ENCODE measurements around the gene GIPR.

Gene GIPR

DNA sequence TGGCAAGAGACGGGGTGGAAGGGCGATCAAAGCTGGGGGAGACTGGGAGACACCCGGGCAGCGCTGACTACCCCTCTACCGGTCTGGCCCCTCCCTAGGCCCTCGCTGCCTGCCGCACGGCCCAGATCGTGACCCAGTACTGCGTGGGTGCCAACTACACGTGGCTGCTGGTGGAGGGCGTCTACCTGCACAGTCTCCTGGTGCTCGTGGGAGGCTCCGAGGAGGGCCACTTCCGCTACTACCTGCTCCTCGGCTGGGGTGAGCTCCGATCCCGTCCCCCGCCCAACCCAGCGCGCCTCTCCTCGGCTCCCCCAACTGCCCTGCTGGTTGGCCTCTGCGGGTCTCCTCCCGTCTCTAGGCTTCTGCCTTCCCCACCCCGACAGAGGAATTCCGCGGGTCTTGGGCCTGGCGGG, 8.8 kb downstream of the GIPR start:
- no peak overlapping the region for H3K4ac ChIP-seq (ENCODE audit: low read depth, low read length)
- H3K79me1 ChIP-seq (ENCODE audit: low read length): no peaks in the 10 kb centered on the region
- DNase-seq: peak; percentile 21
- H2BK5ac ChIP-seq (ENCODE audit: low read length): no peak overlapping the region
- H3K4me3 ChIP-seq (ENCODE audit: low read length): peak overlapping the region; percentile 38
- peak overlapping the region; percentile 98 for H3K23ac ChIP-seq (ENCODE audit: low read length)
- H3K27ac ChIP-seq (ENCODE audit: low read depth, low read length): no peak overlapping the region
- H2AK5ac ChIP-seq (ENCODE audit: low read length): no peak overlapping the region
- no peaks in the 10 kb centered on the region for H3K27me3 ChIP-seq (ENCODE audit: insufficient read depth, low read length, poor library complexity)
- WGBS (ENCODE audit: extremely low coverage, insufficient coverage, low lambda C conversion rate): no CpG with 5 or more reads among the region's 28 CpGs
- no peaks in the 10 kb centered on the region for H3K36me3 ChIP-seq (ENCODE audit: control insufficient read depth, insufficient read depth, low read length)
- no peak overlapping the region for H4K8ac ChIP-seq (ENCODE audit: low read depth, low read length)
- H3K79me2 ChIP-seq (ENCODE audit: control insufficient read depth, insufficient read depth, low read length): no peaks in the 10 kb centered on the region
- peak overlapping the region; percentile 97 for H3K4me2 ChIP-seq (ENCODE audit: low read length)
- no peak overlapping the region for H4K5ac ChIP-seq (ENCODE audit: low read length)
- H2BK120ac ChIP-seq (ENCODE audit: low read depth, low read length): no peak overlapping the region
- H3K18ac ChIP-seq (ENCODE audit: low read length): peak overlapping the region; percentile 76
- H3K4me1 ChIP-seq (ENCODE audit: control insufficient read depth, low read depth, low read length): no peaks in the 10 kb centered on the region
- H3K56ac ChIP-seq (ENCODE audit: low read length): peak overlapping the region; percentile 89
- no peak overlapping the region for H2BK15ac ChIP-seq (replicated peaks; ENCODE audit: low read depth)
- H3K9ac ChIP-seq (ENCODE audit: low read length): peak overlapping the region; percentile 85

GRCh38 chr19:45677351-45678230, 9.6 kb downstream of the GIPR start:
- no peaks in the 10 kb centered on the region for H3K79me1 ChIP-seq (ENCODE audit: low read length)
- H3K56ac ChIP-seq (ENCODE audit: low read length): peak overlapping the region; percentile 80
- H3K27me3 ChIP-seq (ENCODE audit: insufficient read depth, low read length, poor library complexity): no peaks in the 10 kb centered on the region
- H3K9ac ChIP-seq (ENCODE audit: low read length): peak overlapping the region; percentile 68
- no peak overlapping the region for H3K27ac ChIP-seq (ENCODE audit: low read depth, low read length)
- H2BK5ac ChIP-seq (ENCODE audit: low read length): no peak overlapping the region
- DNase-seq: peak; percentile 99
- no peak overlapping the region for H3K23ac ChIP-seq (ENCODE audit: low read length)
- no peak overlapping the region for H2BK120ac ChIP-seq (ENCODE audit: low read depth, low read length)
- H4K5ac ChIP-seq (ENCODE audit: low read length): no peak overlapping the region
- no peaks in the 10 kb centered on the region for H3K36me3 ChIP-seq (ENCODE audit: control insufficient read depth, insufficient read depth, low read length)
- H2AK5ac ChIP-seq (ENCODE audit: low read length): no peak overlapping the region
- no peaks in the 10 kb centered on the region for H3K4me1 ChIP-seq (ENCODE audit: control insufficient read depth, low read depth, low read length)
- peak overlapping the region; percentile 33 for H3K4me3 ChIP-seq (ENCODE audit: low read length)
- H3K18ac ChIP-seq (ENCODE audit: low read length): peak overlapping the region; percentile 76
- H3K79me2 ChIP-seq (ENCODE audit: control insufficient read depth, insufficient read depth, low read length): no peaks in the 10 kb centered on the region
- no peak overlapping the region for H4K8ac ChIP-seq (ENCODE audit: low read depth, low read length)
- WGBS (ENCODE audit: extremely low coverage, insufficient coverage, low lambda C conversion rate): no CpG with 5 or more reads among the region's 49 CpGs
- H2BK15ac ChIP-seq (replicated peaks; ENCODE audit: low read depth): no peak overlapping the region
- H3K4me2 ChIP-seq (ENCODE audit: low read length): peak overlapping the region; percentile 91
- H3K4ac ChIP-seq (ENCODE audit: low read depth, low read length): no peak overlapping the region

DNA sequence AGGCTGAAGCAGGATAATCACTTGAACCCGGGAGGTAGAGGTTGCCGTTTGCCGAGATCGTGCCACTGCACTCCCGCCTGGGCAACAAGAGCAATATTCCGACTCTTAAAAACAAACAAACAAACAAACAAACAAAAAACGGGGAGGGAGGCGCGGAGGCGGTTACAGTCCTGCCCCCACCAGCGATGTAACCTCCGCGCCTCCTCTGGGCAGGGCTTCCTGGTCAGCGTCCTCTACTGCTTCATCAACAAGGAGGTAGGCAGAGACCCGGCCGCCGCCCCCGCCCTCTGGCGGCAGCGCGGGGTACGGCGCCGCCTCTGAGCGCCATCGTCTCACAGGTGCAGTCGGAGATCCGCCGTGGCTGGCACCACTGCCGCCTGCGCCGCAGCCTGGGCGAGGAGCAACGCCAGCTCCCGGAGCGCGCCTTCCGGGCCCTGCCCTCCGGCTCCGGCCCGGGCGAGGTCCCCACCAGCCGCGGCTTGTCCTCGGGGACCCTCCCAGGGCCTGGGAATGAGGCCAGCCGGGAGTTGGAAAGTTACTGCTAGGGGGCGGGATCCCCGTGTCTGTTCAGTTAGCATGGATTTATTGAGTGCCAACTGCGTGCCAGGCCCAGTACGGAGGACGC, 13.5 kb downstream of the GIPR start:
- Histone ChIP-seq H3K56ac (ENCODE audit: low read length) (peak overlapping the region; percentile 64), H2BK5ac (ENCODE audit: low read length) (no peak overlapping the region), H2BK120ac (ENCODE audit: low read depth, low read length) (no peak overlapping the region), H3K27ac (ENCODE audit: low read depth, low read length) (no peak overlapping the region), H3K27me3 (ENCODE audit: insufficient read depth, low read length, poor library complexity) (no peaks in the 10 kb centered on the region), H3K79me1 (ENCODE audit: low read length) (no peaks in the 10 kb centered on the region), H4K8ac (ENCODE audit: low read depth, low read length) (no peak overlapping the region), H3K4me2 (ENCODE audit: low read length) (peak overlapping the region; percentile 36), H2AK5ac (ENCODE audit: low read length) (no peak overlapping the region), H3K23ac (ENCODE audit: low read length) (no peak overlapping the region), H3K9ac (ENCODE audit: low read length) (peak overlapping the region; percentile 20), H4K5ac (ENCODE audit: low read length) (no peak overlapping the region), H3K4me3 (ENCODE audit: low read length) (no peak overlapping the region), H2BK15ac (replicated peaks; ENCODE audit: low read depth) (no peak overlapping the region), H3K18ac (ENCODE audit: low read length) (no peak overlapping the region), H3K79me2 (ENCODE audit: control insufficient read depth, insufficient read depth, low read length) (no peaks in the 10 kb centered on the region), H3K36me3 (ENCODE audit: control insufficient read depth, insufficient read depth, low read length) (peaks cover 2% of the 10 kb centered on the region), H3K4me1 (ENCODE audit: control insufficient read depth, low read depth, low read length) (no peaks in the 10 kb centered on the region), H3K4ac (ENCODE audit: low read depth, low read length) (no peak overlapping the region)
- WGBS (ENCODE audit: extremely low coverage, insufficient coverage, low lambda C conversion rate): no CpG with 5 or more reads among the region's 51 CpGs
- peak; percentile 90 for DNase-seq

DNA sequence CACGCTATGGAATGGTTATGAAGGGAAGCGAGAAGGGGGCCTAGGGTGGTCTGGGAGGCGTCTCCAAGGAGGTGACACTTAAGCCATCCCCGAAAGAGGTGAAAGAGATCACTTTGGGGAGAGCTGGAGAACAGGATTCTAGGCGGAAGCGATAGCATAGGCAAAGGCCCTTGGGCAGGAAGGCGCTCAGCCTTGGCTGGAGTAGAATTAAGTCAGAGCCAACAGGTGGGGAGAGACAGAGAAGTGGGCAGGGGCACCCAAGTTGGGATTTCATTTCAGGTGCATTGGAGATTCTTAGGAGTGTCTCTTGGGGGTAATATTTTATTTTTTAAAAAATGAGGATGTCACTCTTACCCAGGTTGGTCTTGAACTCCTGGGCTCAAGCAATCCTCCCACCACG, 14.1 kb downstream of the GIPR start:
- Histone ChIP-seq H3K9ac (ENCODE audit: low read length) (no peak overlapping the region), H3K56ac (ENCODE audit: low read length) (no peak overlapping the region), H3K27me3 (ENCODE audit: insufficient read depth, low read length, poor library complexity) (no peaks in the 10 kb centered on the region), H3K79me2 (ENCODE audit: control insufficient read depth, insufficient read depth, low read length) (no peaks in the 10 kb centered on the region), H2BK120ac (ENCODE audit: low read depth, low read length) (no peak overlapping the region), H2BK5ac (ENCODE audit: low read length) (no peak overlapping the region), H3K79me1 (ENCODE audit: low read length) (no peaks in the 10 kb centered on the region), H3K4me1 (ENCODE audit: control insufficient read depth, low read depth, low read length) (no peaks in the 10 kb centered on the region), H2BK15ac (replicated peaks; ENCODE audit: low read depth) (no peak overlapping the region), H3K27ac (ENCODE audit: low read depth, low read length) (no peak overlapping the region), H2AK5ac (ENCODE audit: low read length) (no peak overlapping the region), H4K5ac (ENCODE audit: low read length) (no peak overlapping the region), H3K4me2 (ENCODE audit: low read length) (no peak overlapping the region), H3K4me3 (ENCODE audit: low read length) (no peak overlapping the region), H3K18ac (ENCODE audit: low read length) (no peak overlapping the region), H3K4ac (ENCODE audit: low read depth, low read length) (no peak overlapping the region), H3K23ac (ENCODE audit: low read length) (no peak overlapping the region), H4K8ac (ENCODE audit: low read depth, low read length) (no peak overlapping the region), H3K36me3 (ENCODE audit: control insufficient read depth, insufficient read depth, low read length) (peaks cover 2% of the 10 kb centered on the region)
- DNase-seq: no peak
- no CpG with 5 or more reads among the region's 8 CpGs for WGBS (ENCODE audit: extremely low coverage, insufficient coverage, low lambda C conversion rate)

DNA sequence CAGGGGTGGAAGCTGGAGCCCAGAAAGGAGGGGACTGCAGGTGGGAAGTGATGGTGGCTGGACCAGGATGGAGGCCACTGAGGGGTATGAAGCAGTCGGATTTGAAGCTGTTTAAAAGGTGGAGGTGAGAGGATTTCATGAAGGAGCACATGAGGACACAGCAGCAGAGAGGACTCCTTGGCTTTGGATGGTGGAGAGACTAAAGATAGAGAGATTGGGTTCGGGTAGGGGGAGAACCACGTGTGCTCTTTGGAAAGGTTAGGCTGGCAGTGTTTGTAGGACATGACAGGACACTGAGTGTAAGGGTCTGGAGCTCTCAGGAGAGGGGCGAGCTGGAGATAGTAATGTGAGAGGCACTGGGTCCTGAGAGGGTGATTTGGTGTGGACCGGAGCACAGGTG, 14.9 kb downstream of the GIPR start:
- Histone ChIP-seq H3K18ac (ENCODE audit: low read length) (no peak overlapping the region), H4K8ac (ENCODE audit: low read depth, low read length) (no peak overlapping the region), H3K79me2 (ENCODE audit: control insufficient read depth, insufficient read depth, low read length) (no peaks in the 10 kb centered on the region), H3K27me3 (ENCODE audit: insufficient read depth, low read length, poor library complexity) (no peaks in the 10 kb centered on the region), H3K56ac (ENCODE audit: low read length) (no peak overlapping the region), H3K23ac (ENCODE audit: low read length) (no peak overlapping the region), H2AK5ac (ENCODE audit: low read length) (no peak overlapping the region), H3K79me1 (ENCODE audit: low read length) (no peaks in the 10 kb centered on the region), H4K5ac (ENCODE audit: low read length) (no peak overlapping the region), H2BK15ac (replicated peaks; ENCODE audit: low read depth) (no peak overlapping the region), H2BK5ac (ENCODE audit: low read length) (no peak overlapping the region), H3K36me3 (ENCODE audit: control insufficient read depth, insufficient read depth, low read length) (peaks cover 2% of the 10 kb centered on the region), H3K4me3 (ENCODE audit: low read length) (no peak overlapping the region), H2BK120ac (ENCODE audit: low read depth, low read length) (no peak overlapping the region), H3K4me2 (ENCODE audit: low read length) (no peak overlapping the region), H3K27ac (ENCODE audit: low read depth, low read length) (no peak overlapping the region), H3K4me1 (ENCODE audit: control insufficient read depth, low read depth, low read length) (no peaks in the 10 kb centered on the region), H3K9ac (ENCODE audit: low read length) (no peak overlapping the region), H3K4ac (ENCODE audit: low read depth, low read length) (no peak overlapping the region)
- WGBS (ENCODE audit: extremely low coverage, insufficient coverage, low lambda C conversion rate): no CpG with 5 or more reads among the region's 5 CpGs
- no peak for DNase-seq

All from mesendoderm (in vitro differentiated cells).